Measurements from ENCODE around the gene NEFH.

NEFH gene

DNA sequence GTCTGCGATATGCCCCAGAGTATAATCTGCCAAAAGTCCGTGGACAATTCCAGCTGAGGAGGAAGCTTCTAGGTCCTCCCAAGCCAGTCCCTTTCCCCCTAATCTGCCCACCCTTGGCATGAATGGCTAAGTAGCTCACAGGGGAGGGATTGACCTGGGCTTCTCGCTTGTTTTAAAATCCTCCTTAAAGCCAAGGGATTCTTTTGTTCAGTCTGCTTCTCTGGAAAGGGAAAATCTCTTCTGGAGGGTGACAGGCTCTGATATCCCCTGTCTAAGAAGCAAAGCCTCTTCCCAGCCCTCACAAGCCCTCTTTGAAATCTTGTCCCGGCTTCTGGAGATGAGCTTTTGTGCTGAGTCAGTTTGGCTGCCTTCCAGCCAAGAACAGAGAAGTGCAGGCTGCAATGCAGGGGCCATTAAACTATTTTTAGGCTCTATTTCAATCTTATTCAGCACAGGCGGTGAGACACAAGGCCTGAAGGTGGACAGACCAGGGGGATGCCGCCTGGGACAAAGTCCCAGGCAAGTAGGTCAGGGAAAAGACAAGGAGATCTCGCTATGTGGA, 23.9 kb downstream of the NEFH start:
- ChIA-PET POLR2A (no interaction called here), CTCF (interaction anchor here (1.0 to 1.4 kb wide), 3 partner anchors 26 to 109 kb away, joined by 3 to 4 read pairs (median 3); no protein-coding TSS in a partner anchor)
- peak; percentile 31 for DNase-seq (ENCODE audit: low read depth, low spot score)
- no peak overlapping the region for H3K4me3 ChIP-seq (ENCODE audit: low read depth, low read length)
- TF ChIP-seq, protein P1, sequence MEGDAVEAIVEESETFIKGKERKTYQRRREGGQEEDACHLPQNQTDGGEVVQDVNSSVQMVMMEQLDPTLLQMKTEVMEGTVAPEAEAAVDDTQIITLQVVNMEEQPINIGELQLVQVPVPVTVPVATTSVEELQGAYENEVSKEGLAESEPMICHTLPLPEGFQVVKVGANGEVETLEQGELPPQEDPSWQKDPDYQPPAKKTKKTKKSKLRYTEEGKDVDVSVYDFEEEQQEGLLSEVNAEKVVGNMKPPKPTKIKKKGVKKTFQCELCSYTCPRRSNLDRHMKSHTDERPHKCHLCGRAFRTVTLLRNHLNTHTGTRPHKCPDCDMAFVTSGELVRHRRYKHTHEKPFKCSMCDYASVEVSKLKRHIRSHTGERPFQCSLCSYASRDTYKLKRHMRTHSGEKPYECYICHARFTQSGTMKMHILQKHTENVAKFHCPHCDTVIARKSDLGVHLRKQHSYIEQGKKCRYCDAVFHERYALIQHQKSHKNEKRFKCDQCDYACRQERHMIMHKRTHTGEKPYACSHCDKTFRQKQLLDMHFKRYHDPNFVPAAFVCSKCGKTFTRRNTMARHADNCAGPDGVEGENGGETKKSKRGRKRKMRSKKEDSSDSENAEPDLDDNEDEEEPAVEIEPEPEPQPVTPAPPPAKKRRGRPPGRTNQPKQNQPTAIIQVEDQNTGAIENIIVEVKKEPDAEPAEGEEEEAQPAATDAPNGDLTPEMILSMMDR (IDR thresholded peaks at IDR 0.05; ENCODE audit: insufficient read depth, low read length, missing control alignments): no peak

DNA sequence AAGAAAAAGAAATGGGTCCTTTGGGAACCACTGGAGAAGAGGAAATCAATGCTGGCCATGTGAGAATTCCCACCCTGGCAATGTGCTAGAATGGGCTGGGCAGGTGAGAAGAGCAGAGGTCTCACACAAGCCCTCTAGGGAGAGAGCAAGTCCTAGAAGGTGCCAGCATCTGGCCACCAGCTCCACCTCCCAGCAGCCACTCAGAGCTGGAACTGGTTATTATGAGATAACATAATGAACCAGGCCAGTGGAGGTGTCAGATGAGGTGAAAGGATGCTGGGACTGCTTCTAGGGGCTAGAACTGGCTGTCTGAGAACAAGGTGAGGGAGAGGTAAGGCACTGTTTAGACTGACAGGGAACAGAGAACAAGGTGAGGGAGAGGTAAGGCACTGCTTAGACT, 29.3 kb downstream of the NEFH start:
- POLR2A ChIA-PET: no interaction called here
- H3K4me3 ChIP-seq (ENCODE audit: low read depth, low read length): no peak overlapping the region
- no peak for DNase-seq (ENCODE audit: low read depth, low spot score)
- TF ChIP-seq, protein P1 (IDR thresholded peaks at IDR 0.05; ENCODE audit: insufficient read depth, low read length, missing control alignments): no peak
- CTCF ChIA-PET: interaction anchor here (1.7 kb wide), 1 partner anchor 115 kb away, joined by 6 read pairs; no protein-coding TSS in a partner anchor

DNA sequence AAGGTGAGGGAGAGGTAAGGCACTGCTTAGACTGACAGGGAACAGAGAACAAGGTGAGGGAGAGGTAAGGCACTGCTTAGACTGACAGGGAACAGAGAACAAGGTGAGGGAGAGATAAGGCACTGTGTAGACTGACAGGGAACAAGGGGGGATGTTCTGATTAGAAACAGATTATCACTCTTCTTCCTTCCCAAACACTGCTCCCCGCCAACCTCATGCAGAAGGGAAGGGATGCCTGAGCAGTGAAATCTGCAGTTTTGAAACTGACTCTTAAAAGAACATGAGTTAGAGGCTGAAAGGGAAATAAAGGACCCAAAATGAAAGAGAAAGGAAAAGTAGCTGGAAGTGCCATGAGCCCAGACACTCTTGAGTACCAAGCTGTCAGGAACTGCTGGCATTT, 29.8 kb downstream of the NEFH start:
- ChIA-PET POLR2A (no interaction called here), CTCF (interaction anchor here (1.7 kb wide), 1 partner anchor 116 kb away, joined by 6 read pairs; no protein-coding TSS in a partner anchor)
- TF ChIP-seq, protein P1 (IDR thresholded peaks at IDR 0.05; ENCODE audit: insufficient read depth, low read length, missing control alignments): no peak
- DNase-seq (ENCODE audit: low read depth, low spot score): no peak
- H3K4me3 ChIP-seq (ENCODE audit: low read depth, low read length): no peak overlapping the region

DNA sequence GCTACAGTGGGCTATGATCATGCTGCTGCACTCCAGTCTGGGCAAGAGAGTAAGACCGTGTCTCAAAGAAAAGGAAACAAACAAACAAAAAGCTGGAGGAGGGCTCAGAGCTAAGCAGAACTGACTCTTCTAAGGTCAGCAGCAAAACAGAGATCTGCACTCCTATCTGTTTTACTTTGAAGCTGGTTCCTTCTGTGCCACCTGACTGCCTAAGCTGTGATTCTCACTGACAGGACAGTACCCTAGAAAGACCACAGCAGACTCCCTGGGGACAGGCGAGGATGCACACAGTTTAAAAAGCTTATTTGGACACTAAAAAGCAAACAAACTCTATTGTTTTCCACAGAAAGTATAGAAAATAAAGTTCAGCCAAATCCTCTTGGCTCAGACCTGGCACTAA, 30.5 kb downstream of the NEFH start:
- TF ChIP-seq, protein P1 (IDR thresholded peaks at IDR 0.05; ENCODE audit: insufficient read depth, low read length, missing control alignments): no peak
- no peak for DNase-seq (ENCODE audit: low read depth, low spot score)
- CTCF ChIA-PET: interaction anchor here (1.1 to 1.7 kb wide), 3 partner anchors 43 to 116 kb away, joined by 3 to 6 read pairs (median 6); partner anchors contain the start of gene THOC5
- POLR2A ChIA-PET: no interaction called here
- H3K4me3 ChIP-seq (ENCODE audit: low read depth, low read length): no peak overlapping the region

DNA sequence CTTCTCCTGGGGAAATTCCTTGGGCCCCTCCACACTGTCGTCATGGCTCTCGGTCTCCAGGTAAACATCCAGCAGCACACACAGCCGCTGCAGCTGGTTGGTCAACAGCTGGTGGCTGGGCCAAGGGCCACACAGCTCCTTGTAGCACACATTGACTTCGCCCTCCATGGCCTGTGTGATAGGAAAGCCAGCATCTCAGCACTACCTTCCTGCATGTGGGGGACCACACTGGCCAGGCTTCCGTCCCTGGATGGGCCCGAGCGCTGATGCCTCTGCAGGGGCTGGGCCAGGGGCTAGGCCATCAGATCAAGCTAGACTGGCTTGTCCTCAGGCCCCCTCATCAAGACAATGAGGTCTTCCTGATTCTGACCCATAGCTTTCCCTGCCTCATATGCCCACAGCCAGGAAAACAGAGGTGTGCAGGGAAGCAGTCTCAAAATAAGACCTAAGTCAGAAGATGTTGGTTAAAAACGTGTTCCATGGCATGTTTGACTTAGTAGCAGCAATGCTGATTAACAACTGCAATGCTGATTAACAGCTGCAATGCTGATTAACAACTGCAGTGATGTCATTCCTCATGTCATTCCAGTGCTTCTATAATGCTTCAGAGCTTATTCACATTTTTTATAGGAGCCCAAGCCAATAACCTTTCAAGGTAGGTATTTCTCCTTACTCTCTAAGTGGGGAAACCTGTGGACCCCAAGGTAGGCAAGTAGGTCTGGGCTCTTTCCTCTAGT, 31.3 kb downstream of the NEFH start:
- POLR2A ChIA-PET: interaction anchor here (0.6 kb wide), 1 partner anchor 24 kb away, joined by 3 read pairs; no protein-coding TSS in a partner anchor
- DNase-seq (ENCODE audit: low read depth, low spot score): no peak
- TF ChIP-seq, protein P1 (IDR thresholded peaks at IDR 0.05; ENCODE audit: insufficient read depth, low read length, missing control alignments): no peak
- no peak overlapping the region for H3K4me3 ChIP-seq (ENCODE audit: low read depth, low read length)
- CTCF ChIA-PET: interaction anchor here (1.1 to 1.7 kb wide), 3 partner anchors 43 to 117 kb away, joined by 3 to 6 read pairs (median 6); partner anchors contain the start of gene THOC5

DNA sequence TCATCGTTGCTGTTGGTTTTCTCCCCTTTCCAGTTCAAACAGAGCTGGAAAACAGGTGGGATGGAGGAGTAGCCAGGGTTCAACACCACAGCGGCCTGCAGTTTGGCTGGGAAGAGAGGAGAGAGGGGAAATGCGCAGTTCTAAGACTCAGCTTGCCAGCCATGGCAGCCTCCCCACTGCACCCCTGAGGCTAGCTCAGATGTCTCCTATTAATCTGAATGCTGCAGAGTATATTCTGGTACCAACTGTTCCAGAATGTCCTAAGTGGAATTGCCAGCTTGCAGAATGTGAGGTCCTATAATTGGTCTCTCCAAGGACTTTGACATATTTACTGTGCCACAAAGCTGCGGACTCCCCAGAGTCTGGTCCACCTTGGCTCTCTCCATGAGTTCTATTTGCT, 32.0 kb downstream of the NEFH start:
- H3K4me3 ChIP-seq (ENCODE audit: low read depth, low read length): no peak overlapping the region
- CTCF ChIA-PET: interaction anchor here (1.6 to 1.8 kb wide), 2 partner anchors 12 to 41 kb away, joined by 4 to 5 read pairs; partner anchors contain the start of gene THOC5
- POLR2A ChIA-PET: interaction anchor here (0.6 kb wide), 1 partner anchor 23 kb away, joined by 3 read pairs; no protein-coding TSS in a partner anchor
- DNase-seq (ENCODE audit: low read depth, low spot score): no peak
- TF ChIP-seq, protein P1 (IDR thresholded peaks at IDR 0.05; ENCODE audit: insufficient read depth, low read length, missing control alignments): no peak

All from AG04449 (cell line).